ENCODE results near the gene ELMO1. TPM values are rescaled to one million over a fixed set of nuclear protein-coding genes. Genes with fewer than 3 reads are reported as not detected.

The ELMO1 gene
- 100 to 1,000 TPM in 1 of 4 donors, 10 to 100 TPM in 3; 58.7 to 293 (median 81.0) TPM for total RNA-seq

- peak; percentile 79 for ATAC-seq (ENCODE audit: low FRiP score)
- DNase-seq (ENCODE audit: low spot score) = no peak
- TF ChIP-seq CTCF (IDR thresholded peaks at IDR 0.05) = no peak
Observed at GRCh38 chr7:37448636-37449361, at the start of gene ELMO1. ELMO1 (minus strand) TSS chr7:37448864; CDS start chr7:37342690, 106,174 bp downstream.

GRCh38 chr7:37497576-37497975, 48.9 kb upstream of the ELMO1 start:
- ATAC-seq (ENCODE audit: low FRiP score) (no peak), DNase-seq (ENCODE audit: low spot score) (no peak)
- no peak for TF ChIP-seq CTCF (IDR thresholded peaks at IDR 0.05)

GRCh38 chr7:37495574-37496184, 47.0 kb upstream of the ELMO1 start:
- DNase-seq (ENCODE audit: low spot score) = no peak
- TF ChIP-seq CTCF (IDR thresholded peaks at IDR 0.05) = peak in 2 of 3 donors; percentile 12 to 27
- no peak for ATAC-seq (ENCODE audit: low FRiP score)

DNA sequence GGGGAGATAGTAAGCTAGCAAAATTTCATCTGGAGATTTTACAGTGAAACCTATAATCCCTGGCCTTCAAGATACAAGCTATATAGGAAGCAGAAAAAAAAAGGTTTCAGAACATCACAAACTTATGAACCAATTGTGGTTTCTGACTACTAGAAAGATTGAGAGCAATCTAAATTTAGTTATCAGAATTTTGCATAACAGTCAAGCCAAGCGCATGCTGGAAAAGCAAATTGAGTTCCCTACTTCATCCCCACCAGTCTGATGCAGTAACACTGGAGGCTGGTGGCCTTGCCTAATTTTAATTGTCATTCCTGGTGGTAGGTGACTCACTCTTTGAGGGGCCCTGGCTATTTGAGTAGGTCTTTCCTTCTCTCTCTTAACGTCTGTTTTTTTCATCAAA, 46.3 kb upstream of the ELMO1 start:
- TF ChIP-seq CTCF (IDR thresholded peaks at IDR 0.05) = no peak
- DNase-seq (ENCODE audit: low spot score) (no peak), ATAC-seq (ENCODE audit: low FRiP score) (no peak)

DNA sequence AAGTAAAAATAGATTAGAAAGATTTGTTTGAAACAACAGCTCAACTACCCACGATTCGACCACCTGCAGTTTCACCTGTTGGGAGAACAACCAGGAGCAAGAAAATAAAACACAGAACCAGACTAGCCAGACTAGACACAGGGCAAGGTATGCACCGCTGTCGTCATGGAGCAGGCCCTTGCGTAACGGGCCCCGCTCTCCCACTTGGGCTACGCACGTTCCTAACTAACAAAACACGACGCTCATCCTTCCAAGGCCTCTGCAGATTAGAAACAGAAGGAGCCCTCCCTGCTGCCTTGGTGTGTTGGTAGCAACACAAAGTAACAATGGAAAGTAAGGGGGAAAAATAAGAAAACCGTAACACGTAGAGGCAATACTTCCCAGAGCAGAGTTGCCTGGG, 45.1 kb upstream of the ELMO1 start:
- no peak for DNase-seq (ENCODE audit: low spot score)
- no peak for ATAC-seq (ENCODE audit: low FRiP score)
- no peak for TF ChIP-seq CTCF (IDR thresholded peaks at IDR 0.05)

- no peak for DNase-seq (ENCODE audit: low spot score)
- no peak for TF ChIP-seq CTCF (IDR thresholded peaks at IDR 0.05)
- no peak for ATAC-seq (ENCODE audit: low FRiP score)
Observed at GRCh38 chr7:37493123-37493522, 44.5 kb upstream of the ELMO1 start.
